K562 (cell line): Measurements from ENCODE around the gene HPSE2.

ENCODE experiments used
- CHD4 ChIP-seq: fragments of 200-600 bp; sonication (generic); IDR thresholded peaks from 3 replicates; pipeline ENCODE4 v1.6.1; 2012; ENCODE audit warnings: low read depth, mild to moderate bottlenecking, mixed read lengths, low read length, inconsistent platforms; ENCODE audit not compliant: insufficient read depth, insufficient replicate concordance, poor library complexity, severe bottlenecking
- EZH2 ChIP-seq: IDR thresholded peaks from 2 replicates; pipeline ENCODE4 v1.6.1; 2012; ENCODE audit warnings: low read depth, mild to moderate bottlenecking, inconsistent platforms, low read length, borderline replicate concordance
- FOXJ3 ChIP-seq: sonication (generic); formaldehyde crosslinking; IDR thresholded peaks from 2 replicates; pipeline ENCODE4 v1.4.0; 2020; ENCODE audit warnings: mild to moderate bottlenecking, missing genetic modification reagents
- GTF2F1 ChIP-seq: IDR thresholded peaks from 2 replicates; pipeline ENCODE4 v1.6.1; 2011; ENCODE audit warnings: low read depth, low read length, improper control_type of control experiment
- JUN ChIP-seq, 2 experiments: sonication (generic) in 1 of 2; formaldehyde crosslinking in 1 of 2; IDR thresholded peaks; 2 replicates each; pipeline versions ENCODE4 v1.6.1 to v1.8.0; 2012 to 2022; ENCODE audit warnings: borderline replicate concordance in 2 of 2, mild to moderate bottlenecking in 2 of 2, improper control_type of control experiment in 1 of 2, low read depth in 1 of 2, low read length in 1 of 2, missing genetic modification reagents in 1 of 2
- MBD1 ChIP-seq: fragments of 250-450 bp; sonication (Bioruptor Pico); IDR thresholded peaks from 2 replicates; pipeline ENCODE4 v1.8.0; 2022; ENCODE audit warnings: inconsistent platforms
- NR3C1 ChIP-seq: sonication (generic); formaldehyde crosslinking; IDR thresholded peaks from 2 replicates; pipeline ENCODE4 v1.8.1; 2022; ENCODE audit warnings: missing genetic modification reagents
- POLR2A ChIP-seq: fragments of 450-650 bp; conservative IDR thresholded peaks from 2 replicates; pipeline ENCODE4 v1.6.1; 2016
- POLR2AphosphoS2 ChIP-seq: IDR thresholded peaks from 2 replicates; pipeline ENCODE4 v1.6.1; 2012; ENCODE audit warnings: low read length, improper control_type of control experiment
- RERE ChIP-seq: sonication (generic); formaldehyde crosslinking; IDR thresholded peaks from 2 replicates; pipeline ENCODE4 v1.8.0; 2023; ENCODE audit warnings: missing genetic modification reagents, mild to moderate bottlenecking, borderline replicate concordance
- SIN3A ChIP-seq, 2 experiments: fragments of 150-350 bp in 1 of 2; IDR thresholded peaks; 2 replicates each; pipeline ENCODE4 v1.6.1; 2011 to 2016; ENCODE audit warnings: borderline replicate concordance in 2 of 2, low read depth in 2 of 2, low read length in 2 of 2, mild to moderate bottlenecking in 2 of 2, moderate library complexity in 2 of 2; ENCODE audit not compliant: control insufficient read depth in 1 of 2
- TF ChIP-seq, protein P1 (sequence below): fragments of 250-450 bp; sonication (Bioruptor Pico); IDR thresholded peaks from 2 replicates; pipeline ENCODE4 v1.4.0; 2020; ENCODE audit warnings: mild to moderate bottlenecking, moderate library complexity
- TF ChIP-seq, protein P2 (sequence below), 2 experiments: fragments of 450-650 bp; formaldehyde crosslinking in 1 of 2; IDR thresholded peaks; 2 replicates each; pipeline versions ENCODE4 v1.4.0 to v1.6.1; 2014 to 2020; ENCODE audit warnings: mild to moderate bottlenecking in 2 of 2, borderline replicate concordance in 1 of 2, low read depth in 1 of 2

GRCh38 chr10:98608411-98608810, 627.2 kb downstream of the HPSE2 start:
- TF ChIP-seq RERE (CRISPR knock-in tag), result no peak
- no peak for TF ChIP-seq JUN (IDR thresholded peaks at IDR 0.05; ENCODE audit: borderline replicate concordance, low read depth, low read length)
- TF ChIP-seq JUN (CRISPR knock-in tag; IDR thresholded peaks at IDR 0.05; ENCODE audit: borderline replicate concordance), result no peak
- no peak for TF ChIP-seq POLR2AphosphoS2
- no peak for TF ChIP-seq MBD1 (CRISPR knock-in tag)
- TF ChIP-seq POLR2A, result no peak
- no peak for TF ChIP-seq EZH2
- TF ChIP-seq, protein P1, sequence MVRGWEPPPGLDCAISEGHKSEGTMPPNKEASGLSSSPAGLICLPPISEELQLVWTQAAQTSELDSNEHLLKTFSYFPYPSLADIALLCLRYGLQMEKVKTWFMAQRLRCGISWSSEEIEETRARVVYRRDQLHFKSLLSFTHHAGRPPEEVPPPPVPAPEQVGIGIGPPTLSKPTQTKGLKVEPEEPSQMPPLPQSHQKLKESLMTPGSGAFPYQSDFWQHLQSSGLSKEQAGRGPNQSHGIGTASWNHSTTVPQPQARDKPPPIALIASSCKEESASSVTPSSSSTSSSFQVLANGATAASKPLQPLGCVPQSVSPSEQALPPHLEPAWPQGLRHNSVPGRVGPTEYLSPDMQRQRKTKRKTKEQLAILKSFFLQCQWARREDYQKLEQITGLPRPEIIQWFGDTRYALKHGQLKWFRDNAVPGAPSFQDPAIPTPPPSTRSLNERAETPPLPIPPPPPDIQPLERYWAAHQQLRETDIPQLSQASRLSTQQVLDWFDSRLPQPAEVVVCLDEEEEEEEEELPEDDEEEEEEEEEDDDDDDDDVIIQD (CRISPR knock-in tag), result no peak
- no peak for TF ChIP-seq FOXJ3 (CRISPR knock-in tag)
- no peak for TF ChIP-seq GTF2F1
- no peak for TF ChIP-seq SIN3A (IDR thresholded peaks at IDR 0.05; ENCODE audit: borderline replicate concordance in 2 of 2, control insufficient read depth in 1 of 2, low read depth in 2 of 2, low read length in 2 of 2)
- TF ChIP-seq, protein P2, sequence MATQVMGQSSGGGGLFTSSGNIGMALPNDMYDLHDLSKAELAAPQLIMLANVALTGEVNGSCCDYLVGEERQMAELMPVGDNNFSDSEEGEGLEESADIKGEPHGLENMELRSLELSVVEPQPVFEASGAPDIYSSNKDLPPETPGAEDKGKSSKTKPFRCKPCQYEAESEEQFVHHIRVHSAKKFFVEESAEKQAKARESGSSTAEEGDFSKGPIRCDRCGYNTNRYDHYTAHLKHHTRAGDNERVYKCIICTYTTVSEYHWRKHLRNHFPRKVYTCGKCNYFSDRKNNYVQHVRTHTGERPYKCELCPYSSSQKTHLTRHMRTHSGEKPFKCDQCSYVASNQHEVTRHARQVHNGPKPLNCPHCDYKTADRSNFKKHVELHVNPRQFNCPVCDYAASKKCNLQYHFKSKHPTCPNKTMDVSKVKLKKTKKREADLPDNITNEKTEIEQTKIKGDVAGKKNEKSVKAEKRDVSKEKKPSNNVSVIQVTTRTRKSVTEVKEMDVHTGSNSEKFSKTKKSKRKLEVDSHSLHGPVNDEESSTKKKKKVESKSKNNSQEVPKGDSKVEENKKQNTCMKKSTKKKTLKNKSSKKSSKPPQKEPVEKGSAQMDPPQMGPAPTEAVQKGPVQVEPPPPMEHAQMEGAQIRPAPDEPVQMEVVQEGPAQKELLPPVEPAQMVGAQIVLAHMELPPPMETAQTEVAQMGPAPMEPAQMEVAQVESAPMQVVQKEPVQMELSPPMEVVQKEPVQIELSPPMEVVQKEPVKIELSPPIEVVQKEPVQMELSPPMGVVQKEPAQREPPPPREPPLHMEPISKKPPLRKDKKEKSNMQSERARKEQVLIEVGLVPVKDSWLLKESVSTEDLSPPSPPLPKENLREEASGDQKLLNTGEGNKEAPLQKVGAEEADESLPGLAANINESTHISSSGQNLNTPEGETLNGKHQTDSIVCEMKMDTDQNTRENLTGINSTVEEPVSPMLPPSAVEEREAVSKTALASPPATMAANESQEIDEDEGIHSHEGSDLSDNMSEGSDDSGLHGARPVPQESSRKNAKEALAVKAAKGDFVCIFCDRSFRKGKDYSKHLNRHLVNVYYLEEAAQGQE (IDR thresholded peaks at IDR 0.05; ENCODE audit: borderline replicate concordance), result no peak
- TF ChIP-seq, protein P2 (CRISPR knock-in tag; IDR thresholded peaks at IDR 0.05; ENCODE audit: low read depth), result no peak
- TF ChIP-seq CHD4, result no peak
- TF ChIP-seq NR3C1 (CRISPR knock-in tag), result no peak
